Karpas-422 (cell line): ENCODE data around the gene DNHD1. TPM values are rescaled to one million over a fixed set of nuclear protein-coding genes. Genes with fewer than 3 reads are reported as not detected.
A peak's percentile ranks its signal among the peaks of the same experiment; 100 is the strongest.

ENCODE experiments used
- DNase-seq: peaks from one replicate; pipeline ENCODE4 v3.0.0-alpha.2; 2015
- H2AFZ ChIP-seq: fragments of 200-600 bp; sonication (generic); 2 replicates; pipeline ENCODE4 v1.6.1; 2014; ENCODE audit warnings: antibody characterized with exemption, low read length, mixed read lengths
- H3K27ac ChIP-seq: fragments of 200-600 bp; sonication (generic); 2 replicates; pipeline ENCODE4 v1.5.1; 2014; ENCODE audit warnings: mild to moderate bottlenecking, low read length, moderate library complexity
- H3K27me3 ChIP-seq: fragments of 200-600 bp; sonication (generic); 2 replicates; pipeline ENCODE4 v1.6.1; 2014; ENCODE audit warnings: low read length, mixed read lengths
- H3K36me3 ChIP-seq: fragments of 200-600 bp; sonication (generic); 2 replicates; pipeline ENCODE4 v1.6.1; 2014; ENCODE audit warnings: low read length, mixed read lengths; ENCODE audit not compliant: insufficient read depth
- H3K4me1 ChIP-seq: fragments of 200-600 bp; sonication (generic); 2 replicates; pipeline ENCODE4 v1.6.1; 2014; ENCODE audit warnings: mild to moderate bottlenecking, low read length, mixed read lengths
- H3K4me2 ChIP-seq: fragments of 200-600 bp; sonication (generic); 2 replicates; pipeline ENCODE4 v1.6.1; 2014; ENCODE audit warnings: low read length, low read depth, mild to moderate bottlenecking; ENCODE audit not compliant: poor library complexity, severe bottlenecking
- H3K4me3 ChIP-seq: fragments of 200-600 bp; sonication (generic); 2 replicates; pipeline ENCODE4 v1.5.1; 2014; ENCODE audit warnings: mild to moderate bottlenecking, antibody characterized with exemption, low read length, mixed read lengths
- H3K79me2 ChIP-seq: fragments of 200-600 bp; sonication (generic); 2 replicates; pipeline ENCODE4 v1.6.1; 2014; ENCODE audit warnings: mild to moderate bottlenecking, low read length, mixed read lengths
- H3K9ac ChIP-seq: fragments of 200-600 bp; sonication (generic); 2 replicates; pipeline ENCODE4 v1.6.0; 2014; ENCODE audit warnings: low read length
- H3K9me2 ChIP-seq: fragments of 200-600 bp; sonication (generic), shearing (Covaris generic); replicated peaks from 2 replicates; pipeline ENCODE4 v1.6.0; 2014; ENCODE audit warnings: mild to moderate bottlenecking, low read length, moderate library complexity; ENCODE audit not compliant: insufficient read depth
- H3K9me3 ChIP-seq: fragments of 300-700, 200-600 bp; sonication (generic); 2 replicates; pipeline ENCODE4 v1.6.1; 2014; ENCODE audit warnings: low read length, mixed read lengths
- H4K20me1 ChIP-seq: fragments of 200-600 bp; sonication (generic); 2 replicates; pipeline ENCODE4 v1.6.1; 2014; ENCODE audit warnings: mild to moderate bottlenecking, antibody characterized with exemption, low read length, low read depth; ENCODE audit not compliant: insufficient read depth
- total RNA-seq: library from RNA; depleted of rRNA; stranded (reverse); fragments of >200 nt; shearing (Covaris generic); gene quantifications from 2 replicates; pipeline ENCODE4 v1.2.3, GENCODE V29; 2014; ENCODE audit warnings: low replicate concordance; rRNA removed

Gene DNHD1
- total RNA-seq, 1 experiment from 2014 or later = 40.3 TPM

DNA sequence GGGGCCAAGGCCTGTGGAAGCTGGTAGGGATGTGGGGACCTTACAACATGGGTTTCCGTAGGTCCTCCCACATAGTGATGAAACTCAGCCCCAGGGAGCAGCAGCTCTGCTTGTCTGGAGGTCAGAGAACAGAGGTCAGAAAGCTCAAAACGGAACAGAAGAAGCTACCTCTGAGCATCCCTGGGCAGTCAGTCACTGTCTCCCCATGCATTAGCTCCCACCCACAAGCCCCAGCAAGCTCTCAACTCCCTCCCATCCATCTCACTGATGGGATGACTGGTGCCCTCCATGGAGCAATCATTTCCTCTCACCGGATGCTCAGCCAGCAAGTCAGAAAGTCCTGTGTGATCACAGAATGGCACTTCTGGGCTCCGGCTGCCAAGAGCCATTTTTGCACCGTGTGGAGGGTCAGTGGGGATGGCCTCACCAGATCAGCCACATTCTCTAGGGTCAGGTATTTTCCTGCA is 120.3 kb downstream of the DNHD1 start:
- H3K4me2 ChIP-seq = peak overlapping the region; percentile 100
- H3K79me2 ChIP-seq = peaks cover 14% of the 10 kb centered on the region
- no peaks in the 10 kb centered on the region for H4K20me1 ChIP-seq
- H3K4me3 ChIP-seq = no peak overlapping the region
- H2AFZ ChIP-seq = no peak overlapping the region
- no peak overlapping the region for H3K9ac ChIP-seq
- H3K4me1 ChIP-seq = peaks cover 32% of the 10 kb centered on the region
- H3K36me3 ChIP-seq = no peaks in the 10 kb centered on the region
- DNase-seq = no peak
- no peak overlapping the region for H3K27ac ChIP-seq
- H3K27me3 ChIP-seq = no peaks in the 10 kb centered on the region
- H3K9me2 ChIP-seq = no peaks in the 10 kb centered on the region
- no peaks in the 10 kb centered on the region for H3K9me3 ChIP-seq

DNA sequence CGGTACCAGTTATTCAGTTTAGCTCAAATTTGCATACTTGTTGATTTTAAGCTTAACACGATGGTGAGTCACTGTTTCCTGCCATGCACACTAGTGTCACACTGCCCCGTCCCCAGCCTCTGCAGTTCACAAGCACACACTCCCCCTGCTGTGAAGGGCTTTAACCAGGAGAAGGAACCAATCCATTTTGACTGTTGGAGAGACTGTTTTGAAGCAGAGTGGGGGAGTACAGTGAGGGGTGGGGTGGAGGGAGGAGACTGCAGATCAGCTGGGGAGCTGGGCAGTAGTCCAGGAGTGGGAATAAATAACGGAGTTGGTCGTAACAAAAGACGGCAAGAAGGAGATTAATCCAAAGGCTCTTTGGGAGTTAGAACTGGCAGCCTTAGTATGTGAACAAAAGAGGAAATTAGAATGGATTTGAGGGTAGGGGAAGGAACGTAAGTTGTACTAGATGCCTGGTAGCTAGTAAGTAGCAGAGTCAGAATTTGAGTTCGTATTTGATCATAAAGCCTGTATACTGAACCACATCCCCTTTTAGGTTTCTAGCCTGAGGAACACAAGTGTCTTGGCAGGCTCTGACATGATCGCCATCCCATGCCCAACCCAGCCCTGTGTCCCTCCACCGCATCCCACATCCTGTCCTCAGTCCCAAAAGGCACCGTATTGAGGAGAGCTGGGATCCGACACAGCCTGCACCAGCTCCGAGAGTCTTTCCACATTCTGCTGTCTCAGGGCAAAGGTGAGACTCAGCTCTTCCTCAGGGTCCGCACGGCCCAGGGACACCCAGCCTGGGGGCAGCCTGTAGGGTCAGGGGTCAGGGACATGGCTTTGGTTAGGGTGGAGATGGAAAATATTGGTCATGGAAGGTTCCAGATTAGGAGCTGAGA is 121.3 kb downstream of the DNHD1 start:
- Histone ChIP-seq H3K4me2 (peak overlapping the region; percentile 100), H3K36me3 (no peaks in the 10 kb centered on the region), H4K20me1 (no peaks in the 10 kb centered on the region), H3K9me3 (no peaks in the 10 kb centered on the region), H3K9me2 (no peaks in the 10 kb centered on the region), H3K79me2 (peaks cover 14% of the 10 kb centered on the region), H3K4me1 (peaks cover 22% of the 10 kb centered on the region), H3K27ac (no peak overlapping the region), H3K27me3 (no peaks in the 10 kb centered on the region), H3K9ac (peak overlapping the region; percentile 85), H3K4me3 (peak overlapping the region; percentile 99), H2AFZ (peak overlapping the region; percentile 76; the same call in 1 of the 2 replicates)
- DNase-seq = peak; percentile 59

DNA sequence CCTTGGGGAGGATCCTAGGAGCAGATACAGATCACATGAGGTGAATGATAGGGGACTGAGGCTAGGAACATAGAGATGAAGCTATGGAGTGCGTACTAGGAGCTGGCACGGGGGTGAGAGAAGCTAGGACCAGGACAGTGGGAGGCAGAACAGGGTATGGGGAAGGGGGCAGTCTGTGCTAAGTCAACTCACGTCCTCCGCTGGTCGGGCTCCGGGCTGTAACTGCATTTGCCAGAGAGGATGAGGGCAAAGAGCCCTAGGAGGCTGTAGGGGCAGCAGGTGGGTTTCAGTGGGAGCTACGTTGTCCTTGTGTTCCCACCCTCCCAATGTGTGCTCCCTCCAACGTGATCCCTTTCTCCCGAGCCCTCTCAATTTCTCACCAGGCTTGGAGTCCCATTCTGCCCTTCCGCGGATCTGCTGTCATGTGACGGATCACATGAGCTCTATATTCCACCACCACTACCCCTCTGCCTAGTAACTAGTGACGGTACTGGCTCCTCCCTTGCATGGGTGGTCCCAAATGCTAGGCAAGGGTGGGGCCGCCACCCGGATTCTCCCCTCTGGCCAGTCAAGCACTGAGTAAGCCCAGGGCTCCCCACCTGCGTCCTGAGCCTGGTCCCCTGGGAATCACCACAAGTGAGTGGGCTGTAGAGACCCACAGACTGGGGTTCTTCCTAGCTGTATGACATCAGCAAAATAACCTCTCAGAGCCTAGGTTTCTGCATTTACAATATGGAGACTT is 122.1 kb downstream of the DNHD1 start, which contains the start of gene TPP1:
TSS of gene TPP1 (minus strand) at position 419 of the 742 bp plus-strand sequence. CDS start at position 397, 22 bp downstream.
- Histone ChIP-seq H2AFZ (peak within 1 kb of the TSS; percentile 81; the same call in 1 of the 2 replicates), H3K27me3 (no peaks in the 10 kb centered on the region), H3K79me2 (peaks cover 14% of the 10 kb centered on the region), H3K4me2 (peak within 1 kb of the TSS; percentile 100), H3K27ac (no peak within 1 kb of the TSS), H3K4me3 (peak within 1 kb of the TSS; percentile 99), H3K9me2 (no peaks in the 10 kb centered on the region), H4K20me1 (no peaks in the 10 kb centered on the region), H3K4me1 (peaks cover 21% of the 10 kb centered on the region), H3K9ac (peak within 1 kb of the TSS; percentile 85), H3K36me3 (no peaks in the 10 kb centered on the region), H3K9me3 (no peaks in the 10 kb centered on the region)
- DNase-seq = peak; percentile 96

DNA sequence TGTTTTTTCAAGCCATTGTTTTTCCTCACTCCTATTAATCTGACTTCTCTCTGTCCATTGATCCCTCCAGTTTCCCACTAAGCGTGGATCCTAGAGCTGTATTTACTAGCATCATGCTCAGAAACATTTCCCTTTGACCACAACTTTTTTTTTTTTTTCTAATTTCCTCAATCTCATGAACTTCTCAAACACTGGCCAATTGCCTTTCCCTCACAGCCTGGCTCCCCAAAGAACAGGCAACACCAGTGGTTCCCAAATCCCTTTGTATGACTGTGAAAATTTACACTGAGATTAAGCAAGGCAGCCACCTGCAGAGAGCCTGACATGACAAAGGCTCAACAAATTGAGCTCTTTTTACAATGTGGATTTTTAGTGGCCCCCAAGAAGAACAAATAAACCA is 123.6 kb downstream of the DNHD1 start:
- Histone ChIP-seq H3K27ac (no peak overlapping the region), H3K9me2 (no peaks in the 10 kb centered on the region), H3K4me3 (no peak overlapping the region), H3K27me3 (no peaks in the 10 kb centered on the region), H2AFZ (no peak overlapping the region), H3K4me1 (peaks cover 21% of the 10 kb centered on the region), H3K9ac (no peak overlapping the region), H3K79me2 (peaks cover 14% of the 10 kb centered on the region), H4K20me1 (no peaks in the 10 kb centered on the region), H3K9me3 (no peaks in the 10 kb centered on the region), H3K4me2 (no peak overlapping the region), H3K36me3 (no peaks in the 10 kb centered on the region)
- DNase-seq = no peak

Other genes starting within 250 kb of the DNHD1 start
- not detected in 2 replicates for gene CCKBR, start 237.4 kb upstream of the DNHD1 start, total RNA-seq
- gene CAVIN3, start 176.8 kb upstream of the DNHD1 start, total RNA-seq = not detected in 2 replicates
- gene SMPD1, start 106.8 kb upstream of the DNHD1 start, total RNA-seq = 2.3 and 2.9 TPM in 2 replicates
- gene APBB1, start 78.2 kb upstream of the DNHD1 start, total RNA-seq = not detected in 2 replicates
- 0.22 TPM in 1 of 2 replicates, not detected in the other for gene HPX, start 56.3 kb upstream of the DNHD1 start, total RNA-seq
- gene TRIM3, start 23.3 kb upstream of the DNHD1 start, total RNA-seq = 13.3 and 20.4 TPM in 2 replicates
- 36.3 and 49.7 TPM in 2 replicates for gene ARFIP2, start 15.9 kb upstream of the DNHD1 start, total RNA-seq
- 36.3 and 57.2 TPM in 2 replicates for gene TIMM10B, start 15.8 kb upstream of the DNHD1 start, total RNA-seq
- 10.8 and 22.9 TPM in 2 replicates for gene RRP8, start 106.3 kb downstream of the DNHD1 start, total RNA-seq
- gene ILK, start 106.5 kb downstream of the DNHD1 start, total RNA-seq = 48.6 and 65.6 TPM in 2 replicates
- gene TAF10, start 114.9 kb downstream of the DNHD1 start, total RNA-seq = 158 and 192 TPM in 2 replicates
- 41.5 and 45.5 TPM in 2 replicates for gene TPP1, start 122.1 kb downstream of the DNHD1 start, total RNA-seq
- 0.04 and 0.11 TPM in 2 replicates for gene DCHS1, start 158.5 kb downstream of the DNHD1 start, total RNA-seq
- gene MRPL17, start 186.1 kb downstream of the DNHD1 start, total RNA-seq = 55.4 and 67.3 TPM in 2 replicates